NCI-H2227 (cell line): ENCODE measurements around the gene CACNA1D.

Source experiments
- DNase-seq: peaks from one replicate; lab custom pipeline; 2025; ENCODE audit not compliant: unreplicated experiment; lab: John Stamatoyannopoulos, UW

The CACNA1D gene

GRCh38 chr3:53525765-53526703, 31.6 kb downstream of the CACNA1D start:
- DNase-seq, result no peak

GRCh38 chr3:53526704-53527055, 32.3 kb downstream of the CACNA1D start:
- no peak for DNase-seq

GRCh38 chr3:53530205-53530604, 35.8 kb downstream of the CACNA1D start:
- no peak for DNase-seq

GRCh38 chr3:53531749-53532148, 37.3 kb downstream of the CACNA1D start:
- DNase-seq, result no peak

DNA sequence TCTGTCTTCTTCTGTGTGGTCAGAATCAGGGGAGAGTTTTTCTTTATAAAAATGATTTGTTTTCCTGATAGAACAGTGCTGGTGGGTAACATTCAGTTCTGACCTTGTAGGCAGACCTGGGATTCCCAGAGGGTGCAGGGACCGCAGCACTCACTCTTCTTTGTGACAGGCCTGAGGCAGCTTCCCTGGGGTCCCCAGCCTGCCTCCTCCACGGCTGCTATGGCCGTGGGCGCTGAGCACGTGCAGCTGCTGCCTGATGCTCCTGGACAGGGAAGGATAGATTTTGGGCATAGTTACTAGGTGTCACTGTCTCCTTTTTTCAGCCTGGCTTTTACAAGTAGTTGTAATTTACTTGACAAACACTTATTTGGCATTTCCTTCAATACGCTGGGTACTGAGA, 39.1 kb downstream of the CACNA1D start:
- DNase-seq, result no peak

DNA sequence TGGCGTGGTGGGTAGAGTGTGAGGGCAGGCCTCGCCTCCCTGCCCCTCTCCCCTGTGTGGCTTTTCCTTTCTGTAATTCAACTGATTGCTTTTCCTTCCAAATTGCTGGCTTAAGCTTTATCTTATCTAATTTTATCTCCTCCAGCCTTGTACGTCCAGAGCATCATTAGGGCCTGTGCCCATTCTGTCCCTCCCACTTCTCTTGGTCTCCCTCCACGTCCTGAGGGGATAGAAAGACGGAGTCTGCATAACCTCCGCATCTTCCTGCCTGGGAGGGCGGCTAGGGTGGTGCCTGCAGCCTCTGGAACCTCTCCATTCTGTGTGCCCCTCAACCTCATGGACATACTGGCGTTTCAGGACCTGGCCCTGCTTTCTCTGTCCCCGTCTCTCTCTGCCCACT, 39.8 kb downstream of the CACNA1D start:
- DNase-seq, result no peak

DNA sequence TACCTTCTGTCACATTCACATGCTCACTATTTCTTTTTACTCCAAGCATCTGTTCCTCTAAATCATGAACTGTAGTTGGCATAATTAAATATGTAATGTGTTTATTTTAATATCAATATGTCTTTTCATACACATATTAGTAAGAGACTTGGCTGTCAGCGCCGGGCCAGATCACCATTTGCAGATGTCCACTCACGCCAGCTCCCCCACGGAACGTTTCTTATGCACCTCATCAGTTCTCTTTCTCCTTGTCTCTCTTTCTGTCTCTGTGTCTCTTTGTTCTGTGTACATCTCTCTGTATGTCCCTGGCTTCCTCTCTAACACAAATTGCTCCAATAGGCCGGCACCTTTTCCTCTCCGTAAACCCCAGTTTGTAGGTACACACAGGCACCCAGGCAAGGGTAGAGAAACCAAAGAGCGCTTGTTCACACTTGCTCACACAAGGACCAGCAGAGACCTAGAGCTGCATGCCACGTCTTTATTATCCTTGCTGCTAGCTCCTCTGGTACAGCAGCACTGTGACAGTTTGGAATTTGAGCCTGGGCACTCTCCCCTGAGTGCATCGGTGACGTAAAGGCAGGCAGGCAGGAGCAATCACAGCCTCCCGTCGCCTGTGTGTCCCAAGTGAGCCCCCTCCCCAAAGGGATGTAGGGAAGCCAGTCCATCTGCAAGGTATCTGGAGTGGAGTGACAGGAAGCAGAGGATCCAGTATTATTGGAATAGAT, 40.4 kb downstream of the CACNA1D start:
- no peak for DNase-seq

DNA sequence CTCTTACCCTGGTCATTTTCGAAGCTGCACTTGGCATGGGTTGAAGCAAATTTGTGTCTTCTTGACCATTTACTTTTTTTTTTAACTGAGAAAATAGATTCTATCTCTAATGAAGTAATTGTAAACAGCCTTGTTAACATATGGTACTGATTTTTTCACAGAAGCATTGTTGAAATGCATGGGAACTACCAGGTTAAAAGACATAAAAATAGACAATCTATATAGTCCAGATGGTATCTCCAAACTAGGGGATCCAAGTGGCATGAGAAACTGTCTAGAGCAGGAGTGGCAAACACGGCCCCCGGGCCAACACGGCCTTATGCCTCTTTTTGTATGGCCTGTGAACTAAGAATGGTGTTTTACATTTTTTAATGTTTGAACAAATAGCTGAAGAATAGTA, 41.9 kb downstream of the CACNA1D start:
- DNase-seq, result no peak

DNA sequence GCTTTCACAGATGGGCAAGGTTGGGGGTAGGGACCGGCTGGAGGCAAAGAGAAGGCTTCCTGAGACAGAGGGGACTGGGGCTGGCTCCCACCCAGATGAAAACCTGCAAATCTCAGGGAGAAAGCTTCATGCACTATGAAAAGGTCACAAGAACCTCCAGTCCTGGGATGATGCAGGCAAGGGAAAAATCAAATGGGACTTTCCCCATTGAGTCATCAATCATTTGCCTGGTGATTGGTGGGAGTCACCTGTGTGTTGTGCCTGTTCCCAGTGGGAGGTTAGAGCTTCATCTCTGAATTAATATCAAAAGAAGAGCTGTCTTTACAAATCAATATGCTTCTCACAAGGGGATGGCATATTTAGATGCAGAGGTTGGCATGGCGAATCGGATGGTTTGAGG, 49.9 kb downstream of the CACNA1D start:
- no peak for DNase-seq

DNA sequence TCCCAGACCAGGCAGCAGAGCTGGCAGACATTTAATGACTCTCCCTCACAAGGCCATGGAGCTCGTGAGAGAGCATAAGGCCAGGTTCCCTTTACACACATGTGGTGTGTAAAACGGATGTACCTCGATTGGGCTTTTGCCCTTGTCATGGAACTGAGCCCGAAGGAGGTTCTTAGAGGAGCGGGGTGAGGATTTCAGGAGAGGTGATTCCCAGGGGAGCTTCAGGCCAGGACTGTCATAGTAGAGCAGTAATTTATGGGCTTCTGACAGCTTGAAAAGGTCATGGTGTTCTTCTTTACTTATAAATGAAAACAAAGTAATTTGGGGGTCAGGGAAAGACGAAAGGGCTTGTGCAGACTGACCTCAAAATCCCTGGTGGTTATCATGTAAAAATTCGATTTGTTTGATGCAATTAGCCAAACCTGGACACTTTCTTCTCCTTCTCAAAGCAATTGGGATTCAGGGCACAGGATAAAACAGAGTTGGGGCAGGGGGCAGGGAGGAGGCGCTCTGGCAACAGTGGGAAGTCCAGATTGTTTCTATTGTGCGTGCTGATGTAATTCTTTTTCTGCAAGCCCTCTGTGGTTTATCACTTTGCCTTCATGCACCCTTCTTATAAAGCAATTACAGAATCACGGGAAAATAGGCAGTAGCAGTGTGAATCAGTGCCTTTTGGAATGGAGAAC, 51.0 kb downstream of the CACNA1D start:
- DNase-seq, result peak; percentile 27

DNA sequence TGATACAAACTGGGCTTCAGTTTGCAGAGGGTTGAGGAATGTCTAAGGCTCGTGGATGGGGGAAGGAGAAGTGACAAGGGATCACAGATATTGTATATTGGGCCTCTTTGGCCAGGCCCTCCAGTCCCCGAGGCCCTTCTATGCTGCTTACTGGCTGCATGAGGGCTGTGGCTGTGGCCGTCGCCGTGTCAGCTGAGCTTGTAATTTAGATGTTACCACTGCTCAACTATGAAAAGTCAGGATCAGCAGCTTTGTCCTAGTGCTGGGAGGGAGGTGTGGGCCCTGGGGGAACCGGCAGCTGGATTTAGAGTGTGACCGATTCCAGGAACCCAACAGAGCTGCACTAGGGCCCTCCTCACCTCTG, 51.6 kb downstream of the CACNA1D start:
- DNase-seq, result no peak

- no peak for DNase-seq
Measured at GRCh38 chr3:53547327-53547726, 52.9 kb downstream of the CACNA1D start.

DNA sequence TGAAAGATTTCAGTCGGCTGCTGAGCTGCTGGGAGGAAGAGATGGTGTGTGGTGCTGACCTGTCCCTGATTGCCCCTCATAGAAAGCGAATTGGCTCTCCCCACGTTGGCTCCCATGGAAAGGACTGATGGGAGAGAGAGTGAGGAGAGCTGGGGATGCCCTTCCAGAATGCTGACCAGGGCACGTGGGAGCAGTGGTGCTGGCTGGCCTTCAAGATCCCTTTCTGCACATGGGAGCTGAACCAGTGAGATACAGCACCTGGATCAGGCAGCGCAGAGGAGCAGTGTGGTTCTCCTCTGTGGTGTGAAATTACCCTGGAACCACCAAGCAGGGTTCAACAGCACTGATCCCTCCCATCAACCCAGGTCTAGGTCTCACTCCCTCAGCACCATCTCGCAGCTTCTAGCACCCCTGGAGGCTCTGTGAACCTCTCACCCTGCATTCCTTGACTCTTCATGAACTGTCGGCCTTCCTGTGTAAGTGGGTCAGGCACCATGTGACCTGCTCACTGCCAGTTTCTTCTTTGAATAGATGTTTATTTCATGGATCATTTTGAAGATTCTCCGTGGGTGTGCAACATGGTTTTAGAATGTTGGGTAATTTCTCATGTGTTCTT, 55.7 kb downstream of the CACNA1D start:
- no peak for DNase-seq

DNA sequence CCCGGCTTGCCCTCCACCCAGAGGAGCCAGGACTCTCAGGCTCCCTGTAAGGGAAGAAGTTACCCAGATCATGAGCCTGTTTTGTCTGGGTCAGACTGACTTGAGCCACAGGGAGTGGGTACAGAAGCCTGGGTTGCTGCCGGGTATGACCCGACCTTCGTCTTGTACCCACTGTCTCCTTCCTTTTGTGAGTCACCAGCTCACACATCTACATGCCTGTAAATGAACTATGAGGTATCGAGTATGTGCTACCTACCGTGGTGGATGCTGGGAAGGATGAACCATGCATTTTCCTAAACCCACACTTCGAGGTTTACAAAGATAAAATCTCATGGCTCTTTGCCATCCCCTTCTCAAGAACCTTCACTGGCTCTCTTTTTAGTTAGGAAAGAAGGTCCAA, 56.9 kb downstream of the CACNA1D start:
- DNase-seq, result no peak

DNA sequence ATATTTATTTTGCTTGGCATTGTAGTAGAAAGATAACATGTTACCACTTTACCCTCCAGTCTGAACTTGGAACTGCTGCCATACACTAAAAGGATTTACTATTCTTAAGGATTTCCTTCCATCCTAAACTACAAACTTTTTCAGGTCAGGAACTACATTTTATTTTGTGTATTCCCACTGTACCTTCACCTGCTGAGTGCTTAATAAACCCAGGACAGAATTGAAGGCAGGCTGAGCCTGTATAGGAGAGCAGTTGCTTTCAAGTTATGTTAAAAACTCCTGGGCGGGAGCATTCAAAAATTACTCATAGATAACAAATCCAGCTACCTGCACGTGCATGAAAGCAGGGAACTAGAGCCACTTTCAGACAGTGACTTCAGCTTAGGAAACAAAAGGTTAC, 58.3 kb downstream of the CACNA1D start:
- no peak for DNase-seq

DNA sequence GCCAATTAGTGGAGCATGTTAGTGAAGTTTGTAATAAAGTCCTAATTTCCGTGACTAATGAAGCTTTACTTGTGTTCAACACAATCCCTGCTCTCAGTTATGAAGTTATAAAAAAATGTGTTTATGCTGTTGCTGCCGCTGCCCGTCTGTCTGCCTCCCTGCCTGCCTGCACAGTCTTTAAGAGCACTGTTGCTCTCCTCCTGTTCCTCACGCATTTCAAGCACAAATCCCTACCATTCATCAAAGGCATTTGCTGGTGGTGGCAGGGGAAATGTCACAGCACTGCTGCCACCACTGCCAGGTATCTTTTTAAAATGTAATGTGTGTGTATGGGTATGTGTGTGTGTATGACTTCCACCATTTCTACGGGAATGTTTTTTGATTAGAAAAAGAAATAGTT, 58.8 kb downstream of the CACNA1D start:
- DNase-seq, result no peak

GRCh38 chr3:53554559-53555067, 60.2 kb downstream of the CACNA1D start:
- no peak for DNase-seq

GRCh38 chr3:53555068-53555588, 60.7 kb downstream of the CACNA1D start:
- no peak for DNase-seq

DNA sequence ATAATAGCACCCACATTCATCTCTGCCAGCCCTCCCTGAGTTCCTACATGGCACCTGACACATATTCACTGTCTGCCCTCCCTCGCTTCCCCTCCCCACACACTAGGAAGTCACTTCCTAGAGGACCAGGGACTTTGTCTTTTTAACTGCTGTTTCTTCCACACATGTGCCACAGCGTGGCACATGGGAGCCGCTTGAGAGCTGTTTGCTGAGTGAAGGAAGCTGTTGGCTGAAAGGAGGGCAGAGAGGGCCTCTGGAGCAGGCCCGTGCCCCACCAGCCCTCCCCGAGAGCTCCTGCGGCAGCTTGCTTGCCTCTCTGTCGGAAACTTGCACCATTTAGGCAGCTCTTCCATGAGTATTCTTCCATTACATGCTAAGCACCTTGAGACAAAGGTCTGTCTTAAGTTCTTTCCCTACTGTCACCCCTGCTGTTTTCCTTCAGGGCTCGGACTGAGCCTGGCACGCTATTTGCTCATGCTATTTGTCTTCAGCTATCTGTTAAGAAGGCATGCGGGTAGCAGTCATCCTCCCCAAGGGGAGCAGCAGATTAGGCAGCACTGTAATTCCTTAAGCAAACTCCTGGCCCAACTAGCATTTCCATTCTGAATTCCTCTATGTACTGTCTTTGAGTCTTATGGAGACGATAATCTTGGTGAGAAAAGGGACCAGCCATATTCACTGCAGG, 72.2 kb downstream of the CACNA1D start:
- peak; percentile 32 for DNase-seq

- DNase-seq, result no peak
Measured at GRCh38 chr3:53570081-53570480, 75.7 kb downstream of the CACNA1D start.
